Left lung (tissue), 10 donors: ENCODE data around the gene AHDC1. TPM values are rescaled to one million over a fixed set of nuclear protein-coding genes. Genes with fewer than 3 reads are reported as not detected.

Experiments used
- ATAC-seq: fragments of 200-7000 bp; cut with Tn5 transposase; one replicate; pipeline ENCODE4 v1.9.1; 2020; ENCODE audit warnings: moderate library complexity
- DNase-seq, 4 donors: peaks; one replicate each; pipeline ENCODE4 v3.0.0-alpha.2; 2013 to 2020
- H3K27ac ChIP-seq, 2 donors: fragments of 200-600 bp; sonication (generic) in 1 of 2; one replicate each; pipeline versions ENCODE4 v1.5.0 to v1.8.0; 2020 to 2021
- H3K27me3 ChIP-seq, 2 donors: fragments of 200-600 bp; sonication (generic) in 1 of 2; one replicate each; pipeline versions ENCODE4 v1.5.0 to v1.8.0; 2020 to 2021
- H3K36me3 ChIP-seq, 2 donors: fragments of 200-600 bp; sonication (generic) in 1 of 2; one replicate each; pipeline versions ENCODE4 v1.5.0 to v1.8.0; 2020 to 2021
- H3K4me1 ChIP-seq, 2 donors: fragments of 200-600 bp; one replicate each; pipeline ENCODE4 v1.8.0; 2021
- H3K4me3 ChIP-seq, 2 donors: fragments of 200-600 bp; sonication (generic) in 1 of 2; one replicate each; pipeline versions ENCODE4 v1.5.0 to v1.8.0; 2020 to 2021; ENCODE audit warnings: mild to moderate bottlenecking in 1 of 2
- H3K9me3 ChIP-seq, 2 donors: fragments of 200-600 bp; sonication (generic) in 1 of 2; one replicate each; pipeline versions ENCODE4 v1.5.0 to v1.8.0; 2020 to 2021
- intact Hi-C, 2 donors: fragments of 100-400 bp; cut with DNase I; formaldehyde crosslinking; loops; one replicate each; pipeline versions ENCODE4 v1.11.2 to v1.14.2; 2022
- polyA plus RNA-seq, 6 donors: library from polyadenylated mRNA; unstranded; fragments of 120-200 nt; gene quantifications; one replicate each; pipeline ENCODE4 v1.2.1, GENCODE V29; 2013; ENCODE audit not compliant: insufficient read length in 6 of 6
- total RNA-seq, 2 donors: library from RNA; stranded (reverse); fragmentation: NEBNext Ultra II Directional; extraction: Animal tissue kit (Norgen Biotek cat#: 25700); gene quantifications; one replicate each; pipeline ENCODE4 v1.2.1, GENCODE V29; 2021
- TF ChIP-seq, protein P1 (sequence below), 2 donors: fragments of 200-600 bp; sonication (generic) in 1 of 2; IDR thresholded peaks; one replicate each; pipeline versions ENCODE4 v1.5.0 to v1.8.0; 2021; ENCODE audit warnings: antibody characterized with exemption in 2 of 2
- donor health status: DM: no; HTN: yes; CAD: no.
- donor health status: DM: no; HTN: no; CAD: no.

Gene AHDC1
- total and polyA plus RNA-seq, 8 donors, result 32.2 to 48.8 (median 41.2) TPM

DNA sequence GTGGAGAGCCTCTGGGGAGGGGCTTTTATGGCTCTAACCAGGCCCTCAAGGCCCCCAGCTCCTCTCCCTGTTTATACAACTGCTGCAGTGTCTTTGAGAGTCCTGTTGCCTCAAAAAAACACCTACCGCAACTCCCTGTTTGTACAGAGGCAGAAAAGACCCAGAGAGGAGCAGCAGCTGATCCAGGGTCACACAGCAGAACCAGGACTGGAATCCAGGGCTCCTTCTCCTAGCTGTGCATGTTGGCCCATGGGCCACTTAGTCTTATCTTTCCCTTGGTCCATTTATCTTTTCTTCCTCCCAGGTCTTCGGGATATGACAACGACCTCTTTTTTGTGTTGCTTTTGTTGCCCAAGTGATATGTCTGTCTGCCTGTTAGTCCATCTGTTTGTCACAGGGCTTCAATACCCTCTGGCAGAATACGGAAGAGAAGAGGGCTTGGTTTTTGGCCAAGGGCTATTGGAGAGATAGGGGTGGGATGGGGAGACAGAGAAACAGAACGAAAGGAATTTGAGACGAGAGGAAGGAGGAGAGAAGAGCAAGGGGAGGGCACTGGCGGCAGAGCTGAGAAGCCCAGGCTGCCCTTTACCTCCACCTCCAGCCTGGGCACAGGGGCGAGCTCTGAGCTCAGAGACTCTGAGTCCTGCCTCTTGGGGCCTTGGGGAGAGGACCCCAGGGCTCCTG lies 80.5 kb downstream of the AHDC1 start:
- no peak for DNase-seq

DNA sequence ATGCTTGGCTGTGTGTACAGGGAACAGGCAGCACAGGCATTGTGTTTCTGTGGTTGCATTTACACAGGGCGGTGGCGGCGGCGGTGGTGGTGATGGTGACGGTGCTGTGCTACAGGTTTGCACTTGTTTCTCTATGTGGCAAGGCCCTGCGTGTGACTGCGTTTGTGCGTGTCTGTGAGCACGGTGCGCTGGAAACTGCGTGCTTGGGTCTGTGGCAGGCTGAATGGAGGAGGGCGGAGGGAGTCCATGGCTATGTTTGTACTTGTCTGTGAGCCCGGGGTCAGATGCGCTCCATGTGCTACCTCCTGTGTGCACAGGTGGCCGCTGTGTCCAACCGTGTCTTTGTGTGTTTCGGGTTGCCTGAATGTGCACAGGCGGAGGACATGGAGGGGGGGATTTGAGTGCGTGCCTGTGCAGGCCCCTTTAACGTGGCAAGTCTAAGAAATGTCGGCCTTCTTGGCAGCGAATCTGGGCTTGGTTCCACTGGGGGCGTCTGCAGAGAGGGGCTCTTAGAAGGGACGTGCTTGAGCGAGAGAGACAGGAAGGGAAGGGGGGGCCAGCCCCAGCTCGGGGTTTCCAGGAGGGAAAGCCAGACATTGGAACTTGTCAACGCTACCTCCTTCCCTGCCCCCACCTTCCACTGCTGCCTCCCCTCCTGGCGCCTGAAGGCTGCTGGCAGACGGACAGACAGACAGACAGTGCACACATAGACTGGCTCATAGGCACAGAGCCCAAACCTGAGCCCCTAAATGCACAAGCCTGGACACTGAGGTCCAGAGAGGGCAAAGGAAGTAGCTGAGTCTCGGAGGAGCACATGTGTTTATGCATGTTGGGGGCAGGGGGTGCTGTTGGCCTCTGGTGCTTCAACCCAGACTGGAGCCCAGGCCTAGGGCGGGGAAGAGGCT lies 81.3 kb downstream of the AHDC1 start:
- Histone ChIP-seq H3K36me3 (no peaks in the 10 kb centered on the region), H3K27ac (peak overlapping the region; percentile 26 to 41), H3K4me3 (peak overlapping the region in 1 of 2 donors; percentile 7), H3K27me3 (peaks cover 0 to 2% of the 10 kb centered on the region in 2 donors), H3K9me3 (no peaks in the 10 kb centered on the region), H3K4me1 (peaks cover 41 to 73% of the 10 kb centered on the region in 2 donors)
- intact Hi-C loops, result no loop called here
- DNase-seq, result peak in 2 of 4 donors; percentile 79 to 83
- TF ChIP-seq, protein P1, sequence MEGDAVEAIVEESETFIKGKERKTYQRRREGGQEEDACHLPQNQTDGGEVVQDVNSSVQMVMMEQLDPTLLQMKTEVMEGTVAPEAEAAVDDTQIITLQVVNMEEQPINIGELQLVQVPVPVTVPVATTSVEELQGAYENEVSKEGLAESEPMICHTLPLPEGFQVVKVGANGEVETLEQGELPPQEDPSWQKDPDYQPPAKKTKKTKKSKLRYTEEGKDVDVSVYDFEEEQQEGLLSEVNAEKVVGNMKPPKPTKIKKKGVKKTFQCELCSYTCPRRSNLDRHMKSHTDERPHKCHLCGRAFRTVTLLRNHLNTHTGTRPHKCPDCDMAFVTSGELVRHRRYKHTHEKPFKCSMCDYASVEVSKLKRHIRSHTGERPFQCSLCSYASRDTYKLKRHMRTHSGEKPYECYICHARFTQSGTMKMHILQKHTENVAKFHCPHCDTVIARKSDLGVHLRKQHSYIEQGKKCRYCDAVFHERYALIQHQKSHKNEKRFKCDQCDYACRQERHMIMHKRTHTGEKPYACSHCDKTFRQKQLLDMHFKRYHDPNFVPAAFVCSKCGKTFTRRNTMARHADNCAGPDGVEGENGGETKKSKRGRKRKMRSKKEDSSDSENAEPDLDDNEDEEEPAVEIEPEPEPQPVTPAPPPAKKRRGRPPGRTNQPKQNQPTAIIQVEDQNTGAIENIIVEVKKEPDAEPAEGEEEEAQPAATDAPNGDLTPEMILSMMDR (IDR thresholded peaks at IDR 0.05), result peak in 1 of 2 donors; percentile 19
- ATAC-seq, result no peak

More for the DNA sequence above, 80.5 kb downstream of the AHDC1 start:
- peaks cover 49 to 81% of the 10 kb centered on the region in 2 donors for H3K4me1 ChIP-seq
- no peaks in the 10 kb centered on the region for H3K36me3 ChIP-seq
- peak overlapping the region; percentile 26 to 41 for H3K27ac ChIP-seq
- intact Hi-C loops, result no loop called here
- H3K4me3 ChIP-seq, result peak overlapping the region in 1 of 2 donors; percentile 7
- H3K27me3 ChIP-seq, result peaks cover 0 to 10% of the 10 kb centered on the region in 2 donors
- no peak for ATAC-seq
- no peaks in the 10 kb centered on the region for H3K9me3 ChIP-seq
- TF ChIP-seq, protein P1 (IDR thresholded peaks at IDR 0.05), result no peak

DNA sequence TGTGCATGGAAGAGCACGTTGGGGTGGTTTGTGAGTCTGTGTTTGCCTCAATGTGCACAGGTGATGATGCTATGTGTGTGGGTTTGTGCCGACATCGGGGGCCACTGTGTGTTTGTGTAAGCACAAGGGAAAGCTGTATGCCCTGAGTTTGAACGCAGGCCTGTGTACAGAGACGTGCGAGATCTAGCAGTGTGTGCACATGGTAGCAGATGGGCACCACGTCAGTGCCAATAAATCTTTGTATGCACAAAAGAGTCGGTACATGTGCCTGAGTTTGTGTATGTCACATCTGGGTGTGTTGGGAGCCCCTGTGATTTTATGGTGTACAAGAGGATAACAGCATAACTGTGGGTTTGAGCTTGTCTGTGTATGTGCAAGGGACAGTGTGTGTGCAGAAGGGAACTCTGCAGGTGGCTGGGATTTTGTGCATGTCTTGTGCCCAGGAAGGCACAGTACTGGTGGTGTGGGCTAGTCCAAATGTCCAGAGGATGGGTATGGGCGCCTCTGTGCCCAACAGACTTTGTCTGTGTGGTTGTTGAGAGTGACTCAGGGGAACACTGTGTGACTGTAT lies 82.0 kb downstream of the AHDC1 start:
- Histone ChIP-seq H3K4me3 (no peak overlapping the region), H3K4me1 (peaks cover 34 to 66% of the 10 kb centered on the region in 2 donors), H3K9me3 (no peaks in the 10 kb centered on the region), H3K27me3 (no peaks in the 10 kb centered on the region), H3K27ac (peak overlapping the region in 1 of 2 donors; percentile 41), H3K36me3 (no peaks in the 10 kb centered on the region)
- intact Hi-C loops, result no loop called here
- TF ChIP-seq, protein P1 (IDR thresholded peaks at IDR 0.05), result no peak
- ATAC-seq (no peak), DNase-seq (no peak)

DNA sequence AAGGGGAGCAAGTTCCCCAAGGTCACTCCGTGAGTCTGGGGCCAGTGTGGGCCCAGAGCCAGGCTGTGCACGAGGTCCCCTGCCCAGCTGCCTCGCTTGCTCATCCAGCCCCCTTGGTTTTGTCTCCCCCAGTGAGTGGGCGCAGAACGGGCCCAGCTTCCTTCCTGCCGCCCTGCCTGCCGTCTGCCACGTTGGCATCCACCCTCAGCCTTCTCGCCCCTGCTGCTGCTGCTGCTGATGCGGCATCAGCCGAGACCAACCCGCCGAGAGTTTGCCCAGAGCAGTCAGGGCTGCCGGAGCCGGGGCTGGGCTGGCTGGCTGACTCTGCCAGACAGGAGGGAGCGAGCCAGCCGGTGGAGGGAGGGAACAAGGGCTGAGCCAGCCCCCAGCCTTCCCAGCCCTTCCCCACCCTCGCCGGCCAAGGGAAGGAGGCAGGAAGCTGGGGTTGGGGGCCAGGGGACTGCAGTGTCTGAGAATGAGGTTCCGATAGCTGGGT lies 82.6 kb downstream of the AHDC1 start:
- Histone ChIP-seq H3K4me1 (peaks cover 31 to 60% of the 10 kb centered on the region in 2 donors), H3K36me3 (no peaks in the 10 kb centered on the region), H3K4me3 (no peak overlapping the region), H3K27ac (peak overlapping the region in 1 of 2 donors; percentile 50), H3K9me3 (no peaks in the 10 kb centered on the region), H3K27me3 (no peaks in the 10 kb centered on the region)
- DNase-seq (no peak), ATAC-seq (no peak)
- TF ChIP-seq, protein P1 (IDR thresholded peaks at IDR 0.05), result no peak
- intact Hi-C loops, result no loop called here
